ENCODE data around the gene SLC20A1.
"Not testable (repeated sequence)": the region's sequence is repeated elsewhere in the genome, so short reads cannot be mapped to it uniquely, and the experiment has no call there.

SLC20A1 gene

GRCh38 chr2:112665113-112665780 is 19.5 kb downstream of the SLC20A1 start:
- H3K27ac ChIP-seq = no peak overlapping the region
- no peak for TF ChIP-seq CTCF (conservative IDR thresholded peaks at IDR 0.05)

- no peak for TF ChIP-seq CTCF (conservative IDR thresholded peaks at IDR 0.05)
- no peak overlapping the region for H3K27ac ChIP-seq
Measured at GRCh38 chr2:112666761-112667122, 21.0 kb downstream of the SLC20A1 start.

GRCh38 chr2:112667540-112667939 is 21.8 kb downstream of the SLC20A1 start:
- H3K27ac ChIP-seq = not testable (repeated sequence)

- no peak overlapping the region for H3K27ac ChIP-seq
- no peak for TF ChIP-seq CTCF (conservative IDR thresholded peaks at IDR 0.05)
Measured at GRCh38 chr2:112669667-112670066, 23.9 kb downstream of the SLC20A1 start.

- TF ChIP-seq CTCF (conservative IDR thresholded peaks at IDR 0.05) = no peak
- no peak overlapping the region for H3K27ac ChIP-seq
Measured at GRCh38 chr2:112670252-112671022, 24.7 kb downstream of the SLC20A1 start.

- H3K27ac ChIP-seq = no peak overlapping the region
- TF ChIP-seq CTCF (conservative IDR thresholded peaks at IDR 0.05) = no peak
Measured at GRCh38 chr2:112671801-112672200, 26.1 kb downstream of the SLC20A1 start.

- H3K27ac ChIP-seq = no peak overlapping the region
- TF ChIP-seq CTCF (conservative IDR thresholded peaks at IDR 0.05) = no peak
Measured at GRCh38 chr2:112673008-112673407, 27.3 kb downstream of the SLC20A1 start.

- no peak overlapping the region for H3K27ac ChIP-seq
- TF ChIP-seq CTCF (conservative IDR thresholded peaks at IDR 0.05) = no peak
Measured at GRCh38 chr2:112674229-112674628, 28.5 kb downstream of the SLC20A1 start.

Measured in VCaP (cell line).